Smooth muscle cell (in vitro differentiated cells): ENCODE measurements around the gene PANK4. TPM values are rescaled to one million over a fixed set of nuclear protein-coding genes. Genes with fewer than 3 reads are reported as not detected.

Experiments used
- DNase-seq: peaks from one replicate; lab custom pipeline; 2025; ENCODE audit not compliant: unreplicated experiment; lab: John Stamatoyannopoulos, UW
- H2AFZ ChIP-seq: fragments of 200-600 bp; sonication (generic); 2 replicates; pipeline ENCODE4 v1.6.0; 2016; ENCODE audit warnings: antibody characterized with exemption, low read depth, mild to moderate bottlenecking
- H3F3A ChIP-seq: fragments of 200-600 bp; sonication (generic); 2 replicates; pipeline ENCODE4 v1.6.0; 2017; ENCODE audit warnings: antibody characterized with exemption, low read depth
- H3K27ac ChIP-seq: fragments of 200-600 bp; sonication (generic); 2 replicates; pipeline ENCODE4 v1.5.1; 2016; ENCODE audit warnings: low read depth, mild to moderate bottlenecking
- H3K27me3 ChIP-seq: fragments of 200-600 bp; sonication (generic); 2 replicates; pipeline ENCODE4 v1.6.1; 2016; ENCODE audit warnings: low read depth, mild to moderate bottlenecking
- H3K36me3 ChIP-seq: fragments of 200-600 bp; sonication (generic); 2 replicates; pipeline ENCODE4 v1.5.1; 2016; ENCODE audit warnings: low read depth
- H3K4me1 ChIP-seq: fragments of 200-600 bp; sonication (generic); 2 replicates; pipeline ENCODE4 v1.5.1; 2016; ENCODE audit warnings: low read depth
- H3K4me2 ChIP-seq: fragments of 200-600 bp; sonication (generic); 2 replicates; pipeline ENCODE4 v1.6.0; 2016; ENCODE audit warnings: mild to moderate bottlenecking
- H3K4me3 ChIP-seq: fragments of 200-600 bp; sonication (generic); 2 replicates; pipeline ENCODE4 v1.5.1; 2016; ENCODE audit warnings: mild to moderate bottlenecking
- H3K79me2 ChIP-seq: fragments of 200-600 bp; sonication (generic); 2 replicates; pipeline ENCODE4 v1.6.0; 2016; ENCODE audit warnings: low read depth, mild to moderate bottlenecking
- H3K9ac ChIP-seq: fragments of 200-600 bp; sonication (generic); 2 replicates; pipeline ENCODE4 v1.6.0; 2016; ENCODE audit warnings: low read depth
- H3K9me3 ChIP-seq: fragments of 200-600 bp; sonication (generic); replicated peaks from 2 replicates; pipeline ENCODE4 v1.5.1; 2016; ENCODE audit warnings: low read depth
- H4K20me1 ChIP-seq: fragments of 200-600 bp; sonication (generic); 2 replicates; pipeline ENCODE4 v1.6.0; 2016; ENCODE audit warnings: low read depth
- CTCF ChIP-seq: fragments of 200-600 bp; sonication (generic); IDR thresholded peaks from 2 replicates; pipeline ENCODE4 v1.5.1; 2017; ENCODE audit warnings: borderline replicate concordance, mild to moderate bottlenecking, antibody characterized with exemption; ENCODE audit not compliant: insufficient read depth, poor library complexity, severe bottlenecking
- WGBS: methylation state at CpG from one replicate; pipeline ENCODE4 v1.1.7; 2016; ENCODE audit warnings: low lambda C conversion rate; 5-methylcytosine and 5-hydroxymethylcytosine counted together
- polyA plus RNA-seq: library from polyadenylated mRNA; unstranded; fragments of >200 nt; fragmentation: Nextera tagmentation; extraction: Ambion mirVana; gene quantifications from 2 replicates; pipeline ENCODE4 v1.2.1, GENCODE V29; 2016
- total RNA-seq: library from RNA; depleted of rRNA; stranded (reverse); fragments of >200 nt; gene quantifications from 2 replicates; pipeline ENCODE4 v1.2.3, GENCODE V29; 2014

PANK4 gene
- total and polyA plus RNA-seq, 2 experiments from 2014 or later = 28.4 to 28.7 TPM

- Histone ChIP-seq H2AFZ (no peak overlapping the region), H3F3A (no peaks in the 10 kb centered on the region), H3K27ac (no peak overlapping the region), H3K9me3 (no peaks in the 10 kb centered on the region), H3K9ac (no peak overlapping the region), H3K36me3 (no peaks in the 10 kb centered on the region), H3K4me2 (peak overlapping the region; percentile 78), H4K20me1 (no peaks in the 10 kb centered on the region), H3K4me3 (peak overlapping the region; percentile 8), H3K79me2 (no peaks in the 10 kb centered on the region), H3K4me1 (peaks cover 42% of the 10 kb centered on the region), H3K27me3 (peaks cover 3% of the 10 kb centered on the region)
- no peak for DNase-seq
- 30% methylated on average over 16 of the region's 39 CpGs for WGBS
- TF ChIP-seq CTCF = no peak
Measured at GRCh38 chr1:2540816-2541492, 14.6 kb upstream of the PANK4 start.

GRCh38 chr1:2539312-2539907 is 13.0 kb upstream of the PANK4 start:
- peak; percentile 20 for TF ChIP-seq CTCF
- no peaks in the 10 kb centered on the region for H3K9me3 ChIP-seq
- H3K9ac ChIP-seq = no peak overlapping the region
- peaks cover 41% of the 10 kb centered on the region for H3K4me1 ChIP-seq
- H3K36me3 ChIP-seq = no peaks in the 10 kb centered on the region
- DNase-seq = no peak
- H4K20me1 ChIP-seq = no peaks in the 10 kb centered on the region
- H3K27ac ChIP-seq = no peak overlapping the region
- no peak overlapping the region for H2AFZ ChIP-seq
- H3K27me3 ChIP-seq = peaks cover 3% of the 10 kb centered on the region
- 65% methylated on average over 12 of the region's 12 CpGs for WGBS
- H3F3A ChIP-seq = no peaks in the 10 kb centered on the region
- no peak overlapping the region for H3K4me3 ChIP-seq
- H3K79me2 ChIP-seq = no peaks in the 10 kb centered on the region
- H3K4me2 ChIP-seq = no peak overlapping the region

GRCh38 chr1:2538872-2539271 is 12.5 kb upstream of the PANK4 start:
- no peaks in the 10 kb centered on the region for H3K9me3 ChIP-seq
- H3F3A ChIP-seq = no peaks in the 10 kb centered on the region
- H2AFZ ChIP-seq = no peak overlapping the region
- no peak for DNase-seq
- no peak overlapping the region for H3K4me3 ChIP-seq
- H4K20me1 ChIP-seq = no peaks in the 10 kb centered on the region
- peaks cover 39% of the 10 kb centered on the region for H3K4me1 ChIP-seq
- no peak overlapping the region for H3K9ac ChIP-seq
- H3K4me2 ChIP-seq = no peak overlapping the region
- no peaks in the 10 kb centered on the region for H3K36me3 ChIP-seq
- TF ChIP-seq CTCF = no peak
- H3K27me3 ChIP-seq = peaks cover 3% of the 10 kb centered on the region
- H3K79me2 ChIP-seq = no peaks in the 10 kb centered on the region
- H3K27ac ChIP-seq = no peak overlapping the region
- WGBS = 95% methylated on average over 8 of the region's 8 CpGs

- H3K9ac ChIP-seq = no peak overlapping the region
- no peak overlapping the region for H3K4me2 ChIP-seq
- 76% methylated on average over 4 of the region's 4 CpGs for WGBS
- H4K20me1 ChIP-seq = no peaks in the 10 kb centered on the region
- H3K36me3 ChIP-seq = no peaks in the 10 kb centered on the region
- peaks cover 39% of the 10 kb centered on the region for H3K4me1 ChIP-seq
- H3K4me3 ChIP-seq = no peak overlapping the region
- DNase-seq = no peak
- H2AFZ ChIP-seq = no peak overlapping the region
- no peak for TF ChIP-seq CTCF
- H3K9me3 ChIP-seq = no peaks in the 10 kb centered on the region
- peaks cover 3% of the 10 kb centered on the region for H3K27me3 ChIP-seq
- no peak overlapping the region for H3K27ac ChIP-seq
- no peaks in the 10 kb centered on the region for H3K79me2 ChIP-seq
- H3F3A ChIP-seq = no peaks in the 10 kb centered on the region
Measured at GRCh38 chr1:2538376-2538775, 12.0 kb upstream of the PANK4 start.
